NCI-H510A treated with DMSO at 0.1 percent for 48 hours (cell line): ENCODE data around the gene SECTM1.

Experiments used
- DNase-seq: peaks from one replicate; lab custom pipeline; 2025; lab: John Stamatoyannopoulos, UW

SECTM1 gene

DNA sequence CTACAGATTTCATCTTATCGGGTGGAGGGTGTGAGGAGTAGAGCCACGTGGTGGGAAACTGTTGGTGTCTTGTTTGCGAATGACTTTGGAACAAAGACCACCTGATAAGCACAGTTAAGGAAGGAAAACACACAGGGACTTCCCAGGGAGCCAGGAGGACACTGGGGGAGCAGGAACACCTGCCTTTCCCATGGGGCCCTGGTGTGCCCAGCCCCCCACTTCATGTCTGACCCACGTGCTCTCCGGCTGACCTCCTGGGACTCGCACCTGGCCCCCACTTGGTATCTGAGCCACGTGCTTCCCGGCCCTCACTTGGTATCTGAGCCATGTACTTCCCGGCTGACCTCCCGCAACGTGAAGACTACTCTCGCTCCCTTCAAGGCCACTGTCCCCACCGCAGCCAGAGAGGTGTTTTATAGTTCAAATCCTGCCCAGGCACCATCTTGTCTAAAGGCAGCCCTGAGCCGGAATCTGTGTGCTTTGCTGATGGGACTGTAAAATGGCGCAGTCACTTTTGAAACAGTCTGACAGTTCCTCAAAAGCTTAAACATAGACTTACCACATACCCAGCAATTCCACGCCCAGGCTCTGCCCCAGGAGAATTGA lies 54.7 kb downstream of the SECTM1 start:
- no peak for DNase-seq

DNA sequence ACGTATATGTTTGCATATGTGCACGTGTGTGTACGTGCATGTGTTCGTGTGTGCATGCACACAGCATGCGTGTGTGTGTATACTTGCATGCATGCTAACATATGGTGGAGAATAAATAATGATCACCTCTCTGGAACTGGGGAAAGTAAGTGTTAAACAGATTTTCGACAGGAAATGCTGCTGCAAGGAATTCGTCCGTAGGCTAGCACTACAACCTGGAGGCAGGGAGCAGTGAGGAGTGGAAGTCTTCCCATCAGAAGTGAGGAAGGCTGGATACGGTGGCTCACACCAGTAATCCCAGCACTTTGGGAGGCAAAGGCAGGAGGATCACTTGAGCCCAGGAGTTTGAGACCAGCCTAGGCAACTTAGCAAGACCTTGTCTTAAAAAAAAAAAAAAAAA lies 55.3 kb downstream of the SECTM1 start:
- no peak for DNase-seq

DNA sequence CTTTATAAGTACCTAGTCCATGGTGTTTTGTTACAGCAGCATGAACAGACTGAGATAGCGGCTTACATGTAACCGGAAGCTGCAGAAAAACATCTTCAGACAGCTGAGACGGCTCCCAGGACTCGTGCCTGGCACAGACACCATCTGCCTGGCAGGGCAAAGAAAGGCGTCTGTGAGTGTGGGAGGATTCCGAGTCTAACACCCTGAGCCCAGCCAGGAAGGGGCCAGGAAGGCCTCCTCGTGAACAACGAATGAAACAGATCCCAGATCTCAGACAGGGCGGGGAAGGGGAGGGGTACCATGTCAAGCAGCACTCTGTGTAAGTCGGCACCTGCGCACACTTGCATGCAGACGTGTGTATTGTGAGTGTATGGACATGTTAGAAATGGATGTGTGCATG lies 55.7 kb downstream of the SECTM1 start:
- DNase-seq = no peak

DNA sequence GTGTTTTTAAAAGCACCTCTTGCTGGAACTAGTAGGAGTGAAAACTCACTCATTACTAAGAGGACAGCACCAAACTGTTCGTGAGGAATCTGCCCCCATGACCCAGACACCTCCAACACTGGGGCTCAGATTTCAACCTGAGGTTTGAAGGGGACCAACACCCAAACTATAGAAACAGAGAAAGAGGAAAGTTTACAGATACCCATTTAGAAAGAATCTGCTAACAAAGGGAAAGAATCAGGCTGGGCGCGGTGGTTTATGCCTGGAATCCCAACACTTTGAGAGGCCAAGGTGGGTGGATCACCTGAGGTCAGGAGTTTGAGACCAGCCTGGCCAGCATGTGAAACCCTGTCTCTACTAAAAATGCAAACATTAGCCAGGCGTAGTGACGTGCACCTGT lies 56.6 kb downstream of the SECTM1 start:
- DNase-seq = no peak

DNA sequence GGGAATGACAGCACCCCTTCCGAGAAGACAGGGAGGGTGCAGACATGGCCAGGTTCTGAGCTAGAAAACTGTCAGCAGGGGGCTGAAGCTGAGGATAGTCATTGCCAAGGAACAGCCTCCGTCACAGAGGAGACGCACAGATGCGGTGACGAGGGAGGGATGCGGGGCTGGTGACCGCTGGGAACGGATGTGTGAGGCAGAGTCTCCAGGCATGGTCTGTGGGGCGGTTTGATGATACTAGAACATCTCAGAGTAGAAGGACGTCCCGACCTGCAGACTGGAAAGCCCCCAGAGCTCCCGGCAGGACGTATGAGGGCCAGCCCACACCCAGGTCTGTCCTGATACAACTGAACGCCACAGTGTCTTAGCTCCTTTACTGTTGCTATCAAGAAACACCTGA lies 58.2 kb downstream of the SECTM1 start:
- DNase-seq = no peak

DNA sequence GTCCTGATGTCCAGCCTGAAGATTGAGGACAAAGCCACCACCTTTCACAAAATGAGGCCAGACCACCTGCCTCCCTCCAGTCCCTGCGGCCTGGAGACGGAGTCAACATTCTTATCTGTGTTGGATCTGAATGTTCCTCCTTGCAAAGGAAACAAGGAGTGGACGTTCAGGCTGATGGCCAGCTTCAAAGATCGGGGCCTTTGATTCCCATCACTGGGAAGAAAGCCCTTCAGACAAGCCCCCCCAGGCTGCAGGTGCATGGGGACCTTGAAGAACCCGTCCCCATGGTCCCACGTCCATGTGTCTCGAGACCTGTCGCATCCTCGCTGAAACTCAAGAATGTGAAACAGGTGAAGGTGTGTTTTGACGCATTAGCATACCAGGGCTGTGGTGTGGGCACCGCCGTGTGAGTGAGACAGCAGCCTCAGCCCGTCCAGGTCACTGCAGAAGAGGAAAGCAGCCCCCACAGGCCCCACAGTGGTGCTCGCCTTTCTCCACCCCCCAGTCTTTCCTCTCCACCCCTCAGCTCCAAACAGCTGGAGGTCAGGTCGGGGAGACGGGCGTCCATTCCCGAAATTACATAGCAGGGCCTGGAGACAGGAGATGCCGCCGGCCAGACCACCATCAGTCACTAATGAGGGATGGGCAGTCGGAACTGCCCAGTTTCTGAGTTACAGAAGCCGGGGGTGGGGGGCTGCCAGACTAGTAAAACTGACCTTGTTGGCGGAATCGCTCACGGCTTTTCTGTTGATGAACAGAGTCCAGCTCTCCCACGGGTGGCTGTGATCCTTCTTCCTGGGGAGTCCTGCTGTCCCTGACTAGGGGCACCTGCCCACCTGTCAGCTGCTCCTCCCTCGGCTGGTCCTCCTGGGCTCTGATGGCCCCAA lies 59.2 kb downstream of the SECTM1 start:
- DNase-seq = no peak

DNA sequence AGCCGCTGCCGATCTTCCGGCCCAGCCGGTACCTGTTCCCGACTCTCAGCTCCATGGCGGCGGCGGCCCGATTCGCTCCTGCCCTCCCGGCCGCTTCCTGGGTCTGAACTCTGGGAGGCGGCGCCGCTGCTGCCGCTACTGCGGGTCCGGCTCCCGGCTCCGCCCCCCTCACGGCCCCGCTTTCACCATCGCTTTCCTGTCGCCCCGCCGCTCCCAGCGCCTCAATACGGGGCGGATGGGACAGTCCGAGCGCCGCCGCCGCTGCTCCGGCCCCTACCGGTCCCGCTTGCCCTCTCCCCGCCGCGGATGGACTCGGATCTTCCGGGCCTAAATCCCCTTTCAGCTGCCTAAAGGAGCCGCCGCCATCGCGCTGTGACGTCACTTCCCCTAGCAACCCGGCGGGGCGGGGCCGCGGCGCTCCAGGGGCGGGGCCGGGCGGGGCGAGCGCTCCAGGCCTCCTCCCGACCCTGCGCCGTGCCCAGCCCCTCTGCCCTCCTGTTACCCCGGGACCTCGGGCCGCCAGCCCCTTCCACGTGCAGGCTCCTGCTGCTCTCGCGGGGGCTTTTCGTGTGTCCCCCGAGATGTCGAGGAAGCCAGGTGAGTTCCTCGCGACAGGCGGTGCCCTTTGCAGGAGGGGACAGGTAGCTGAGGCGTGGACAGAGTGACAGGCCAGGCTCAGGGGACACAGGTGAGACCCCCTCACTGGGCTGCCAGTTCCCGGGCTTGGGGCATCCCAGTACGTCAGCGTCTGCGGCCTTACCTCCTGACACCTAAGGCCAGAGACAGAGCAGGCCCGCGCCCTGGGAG lies 60.0 kb downstream of the SECTM1 start, which contains the start of gene CSNK1D:
Gene CSNK1D, minus strand, starts transcription at position 374 of the 807 bp plus-strand sequence. Its CDS starts 319 bp downstream, at position 55.
- DNase-seq = peak; percentile 86

DNA sequence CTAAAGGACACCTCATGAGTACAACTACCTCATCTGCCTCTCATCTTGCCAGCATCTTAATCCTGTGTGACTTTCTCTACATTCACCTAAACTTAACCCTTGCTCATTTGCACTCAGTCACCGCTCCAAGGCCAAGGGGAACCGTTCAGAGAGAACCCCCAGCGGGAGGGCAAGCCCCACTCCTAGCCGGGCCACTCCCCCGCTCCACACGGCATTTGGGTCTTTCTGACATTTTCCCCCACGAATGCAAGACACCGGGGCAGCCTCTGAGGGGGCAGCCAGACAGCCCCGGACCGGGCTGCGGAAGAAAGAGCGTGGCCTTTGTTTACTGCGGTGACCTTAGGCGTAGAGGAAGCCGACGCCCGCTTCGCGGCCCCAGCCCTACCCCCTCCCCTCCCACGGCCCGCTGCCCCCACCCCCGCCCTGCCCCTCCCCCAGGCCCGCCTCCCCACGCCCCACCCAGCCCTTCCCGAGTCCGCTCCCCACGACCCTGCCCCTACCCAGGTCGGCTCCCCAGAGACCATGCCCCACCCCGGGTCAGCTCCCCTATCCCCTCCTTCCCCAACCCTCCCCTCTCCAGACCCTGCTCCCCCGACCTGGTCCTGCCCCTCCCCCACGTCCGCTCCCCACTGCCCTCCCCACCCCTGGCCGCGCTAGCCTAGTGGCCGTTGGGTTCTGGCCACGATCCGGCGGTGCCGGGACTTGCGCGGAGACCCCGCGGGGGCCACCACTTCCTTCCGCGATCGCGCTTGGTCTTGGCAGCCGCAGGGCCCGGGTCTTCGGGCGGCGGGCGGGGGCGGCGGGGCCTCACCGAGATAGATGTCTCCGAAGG lies 60.9 kb downstream of the SECTM1 start:
- DNase-seq = no peak

DNA sequence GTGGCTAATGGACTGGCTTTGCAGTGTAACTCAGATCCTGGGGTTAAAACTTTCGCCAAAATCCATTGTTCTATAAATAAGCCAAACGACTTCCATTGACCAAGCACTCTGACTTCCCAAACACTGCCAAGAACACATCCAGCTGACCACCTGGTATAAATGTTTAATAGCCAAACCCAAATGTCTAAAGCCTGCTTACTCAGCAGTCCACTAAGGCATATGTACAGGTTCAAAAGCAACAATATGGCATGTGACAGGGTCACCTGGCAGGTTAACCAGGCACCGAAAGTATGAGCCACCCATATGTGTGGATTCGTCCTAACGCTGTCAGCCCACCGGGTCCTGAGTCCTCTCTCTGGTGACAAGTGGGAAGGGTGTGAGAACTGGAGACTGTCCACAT lies 62.2 kb downstream of the SECTM1 start:
- no peak for DNase-seq
